Stimulated activated CD8-positive, alpha-beta memory T cell treated with anti-CD3 and anti-CD28 coated beads, Interleukin-15, amount 100 ng/mL, for 1 hour (primary cell): ENCODE measurements around the gene LRP5.
"Not testable (repeated sequence)": the region's sequence is repeated elsewhere in the genome, so short reads cannot be mapped to it uniquely, and the experiment has no call there.

Experiments
- DNase-seq: peaks from one replicate; pipeline ENCODE4 v3.0.0-alpha.2; 2020; ENCODE audit warnings: low read depth

Gene LRP5

DNA sequence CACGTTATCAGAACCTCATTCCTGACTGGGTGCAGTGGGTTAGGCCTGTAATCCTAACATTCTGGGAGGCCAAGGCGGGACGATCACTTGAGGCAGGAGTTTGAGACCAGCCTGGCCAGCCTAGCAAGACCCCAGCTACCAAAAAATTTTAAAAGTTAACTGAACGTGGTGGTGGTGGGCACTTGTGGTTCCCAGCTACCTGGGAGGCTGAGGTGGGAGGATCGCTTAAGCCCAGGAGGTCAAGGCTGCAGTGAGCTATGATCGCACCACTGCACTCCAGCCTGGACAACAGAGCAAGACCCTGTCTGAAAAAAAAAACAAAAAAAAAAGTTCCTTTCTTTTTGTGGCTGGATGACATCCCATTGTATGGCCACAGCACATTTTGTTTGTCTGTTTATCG, 80.4 kb downstream of the LRP5 start:
- DNase-seq, result no peak

DNA sequence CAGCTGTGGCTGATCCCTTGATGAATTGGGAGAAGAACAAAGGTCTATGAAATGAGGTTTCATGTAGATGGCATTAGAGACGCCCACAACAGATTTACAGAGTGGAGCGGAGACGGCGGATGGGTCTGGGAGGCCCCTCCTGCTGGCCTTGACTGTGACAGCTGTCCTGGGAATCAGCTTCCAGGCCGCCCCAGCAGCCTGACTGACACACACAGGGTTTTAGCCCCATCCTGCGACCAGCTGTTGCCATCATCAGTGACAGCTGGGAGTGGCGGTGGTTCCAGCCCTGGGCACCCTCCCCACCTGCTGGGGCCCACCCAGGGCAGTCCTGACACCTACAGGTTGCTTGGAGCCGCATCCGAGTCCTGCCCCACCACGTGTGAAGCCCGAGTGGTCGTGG, 84.1 kb downstream of the LRP5 start:
- DNase-seq, result no peak

DNA sequence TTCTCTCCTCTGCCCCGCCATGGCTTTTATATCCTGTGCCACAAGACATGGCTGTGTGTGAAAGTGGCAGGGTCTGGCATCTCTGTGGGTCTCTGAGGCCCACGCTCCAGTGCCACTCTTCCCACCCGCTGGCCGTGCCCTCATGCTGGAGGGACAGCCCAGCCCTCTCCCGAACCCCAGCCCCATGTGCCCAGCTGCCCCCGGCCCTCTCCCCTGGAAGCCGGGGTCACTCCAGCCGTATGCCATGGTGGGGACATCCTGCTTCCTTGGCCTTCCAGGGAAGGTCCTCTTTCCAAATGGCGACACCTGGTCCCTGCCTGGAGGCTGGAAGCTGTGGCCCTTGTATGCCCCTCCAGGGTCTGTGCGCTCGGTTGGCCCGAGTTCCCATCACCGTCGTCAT, 84.9 kb downstream of the LRP5 start:
- no peak for DNase-seq

DNA sequence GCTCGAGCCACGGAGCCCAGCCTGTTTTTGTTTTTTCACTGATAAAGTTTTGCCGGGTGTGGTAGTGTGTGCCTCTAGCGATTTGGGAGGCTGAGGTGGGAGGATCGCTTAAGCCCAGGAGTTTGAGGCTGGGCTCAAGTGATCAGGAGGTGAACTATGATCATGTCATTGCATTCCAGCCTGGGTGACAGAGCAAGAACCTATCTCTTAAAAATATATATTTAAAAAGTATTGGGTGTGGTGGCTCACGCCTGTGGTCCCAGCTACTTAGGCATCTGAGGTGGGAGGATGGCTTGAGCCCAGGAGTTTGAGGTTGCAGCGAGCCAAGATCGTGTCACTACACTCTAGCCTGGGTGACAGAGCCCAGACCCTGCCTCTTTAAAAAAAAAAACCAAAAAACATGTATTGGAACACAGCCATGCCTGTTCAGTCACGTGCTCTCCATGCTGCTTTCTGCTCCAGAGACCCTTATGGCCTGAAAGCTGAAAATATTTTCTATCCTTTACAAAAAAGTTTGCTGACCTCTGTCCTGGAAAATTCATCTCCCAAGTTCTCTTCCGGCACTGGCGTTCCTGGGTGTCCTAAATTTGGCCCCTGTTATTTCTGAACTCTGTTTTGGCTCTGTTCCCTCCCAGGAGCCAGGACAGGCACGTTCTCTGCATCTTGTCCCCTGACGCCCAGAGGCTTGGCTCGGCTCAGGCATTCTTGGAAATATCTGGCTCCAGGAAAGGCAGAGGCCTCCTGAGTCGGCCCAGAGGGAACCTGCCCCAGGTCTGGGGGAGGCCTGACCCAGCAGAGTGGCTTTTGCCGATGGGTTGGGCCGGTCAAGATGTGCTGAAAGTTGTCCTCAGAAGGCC, 86.8 kb downstream of the LRP5 start:
- no peak for DNase-seq

DNA sequence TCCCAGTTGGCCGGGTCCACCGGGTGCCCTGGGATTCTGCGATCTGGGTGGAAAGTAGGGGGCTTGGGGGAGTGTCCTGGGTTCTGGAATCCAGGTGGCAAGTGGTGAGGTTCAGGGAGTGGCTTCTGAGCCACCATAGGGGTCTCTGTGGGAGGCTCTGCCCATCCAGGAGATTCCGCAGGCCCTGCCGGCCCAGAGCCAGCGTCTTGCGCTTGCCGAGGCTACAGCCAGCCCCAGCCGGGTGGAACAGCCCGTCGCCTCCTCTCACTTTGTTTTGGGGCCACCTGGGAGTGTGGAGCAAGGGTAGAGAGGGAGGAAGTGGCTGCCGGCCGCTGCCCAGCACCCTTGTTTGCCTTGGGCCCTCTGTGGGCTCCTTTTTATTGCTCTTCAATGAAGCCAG, 87.5 kb downstream of the LRP5 start:
- DNase-seq, result no peak

DNA sequence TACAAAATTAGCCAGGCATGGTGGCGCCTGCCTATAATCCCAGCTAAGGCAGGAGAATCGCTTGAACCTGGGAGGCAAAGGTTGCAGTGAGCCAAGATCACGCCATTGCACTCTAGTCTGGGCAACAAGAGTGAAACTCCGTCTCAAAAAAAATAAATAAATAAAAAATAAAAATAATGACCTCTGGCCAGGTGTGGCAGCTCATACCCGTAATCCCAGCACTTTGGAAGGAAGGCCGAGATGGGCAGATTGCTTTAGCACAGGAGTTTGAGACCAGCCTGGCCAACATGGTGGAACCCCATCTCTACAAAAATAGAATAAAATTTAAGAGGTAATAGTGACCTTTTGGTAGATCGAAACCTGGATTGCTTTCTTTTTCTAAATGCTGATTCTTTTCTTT, 88.2 kb downstream of the LRP5 start:
- DNase-seq, result not testable (repeated sequence)

DNA sequence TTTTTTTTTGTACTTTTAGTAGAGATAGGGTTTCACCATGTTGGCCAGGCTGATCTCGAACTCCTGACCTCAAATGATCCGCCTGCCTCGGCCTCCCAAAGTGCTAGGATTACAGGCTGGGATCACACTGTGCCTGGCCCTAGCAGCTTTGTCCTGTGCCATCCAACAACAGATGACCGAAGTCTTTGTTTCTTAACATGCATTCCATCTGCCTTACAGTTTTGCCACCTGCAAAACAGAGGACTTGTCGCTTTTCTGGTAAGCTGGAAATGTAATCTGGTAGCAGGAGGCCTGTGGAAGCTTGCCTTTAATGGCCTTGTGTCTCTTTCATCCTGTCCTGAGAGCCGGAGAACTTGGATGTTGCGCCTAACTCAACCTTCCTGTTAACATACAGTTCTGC, 89.5 kb downstream of the LRP5 start:
- no peak for DNase-seq

DNA sequence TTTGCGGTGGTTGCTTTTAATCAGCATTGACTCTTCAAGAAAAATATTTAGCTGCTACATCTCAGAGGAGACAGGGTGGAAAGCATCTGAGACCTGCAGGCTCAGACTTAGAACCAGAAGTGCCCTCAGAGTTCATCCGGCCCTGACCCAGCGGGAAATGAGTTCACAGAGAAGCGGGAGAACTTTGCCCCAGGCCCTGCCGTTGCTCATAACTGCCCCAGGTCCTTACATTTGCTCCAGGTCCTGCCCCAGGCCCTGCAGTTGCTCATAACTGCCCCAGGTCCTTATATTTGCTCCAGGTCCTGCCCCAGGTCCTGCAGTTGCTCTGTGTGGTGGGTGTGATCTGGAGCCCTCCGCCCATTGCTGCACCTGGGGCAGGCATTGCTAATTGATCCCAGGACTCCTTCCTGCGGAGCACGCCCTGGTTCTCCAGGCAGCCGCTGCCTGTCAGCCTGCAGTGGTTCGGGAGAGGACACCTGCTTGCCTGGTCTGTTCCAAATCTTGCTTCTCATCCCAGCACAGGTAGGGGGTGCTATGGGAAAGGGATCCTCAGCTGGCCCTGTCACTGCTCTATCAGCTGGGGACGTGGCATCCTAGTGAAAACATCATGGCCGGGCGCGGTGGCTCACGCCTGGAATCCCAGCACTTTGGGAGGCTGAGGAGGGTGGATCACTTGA, 90.1 kb downstream of the LRP5 start:
- DNase-seq, result no peak

DNA sequence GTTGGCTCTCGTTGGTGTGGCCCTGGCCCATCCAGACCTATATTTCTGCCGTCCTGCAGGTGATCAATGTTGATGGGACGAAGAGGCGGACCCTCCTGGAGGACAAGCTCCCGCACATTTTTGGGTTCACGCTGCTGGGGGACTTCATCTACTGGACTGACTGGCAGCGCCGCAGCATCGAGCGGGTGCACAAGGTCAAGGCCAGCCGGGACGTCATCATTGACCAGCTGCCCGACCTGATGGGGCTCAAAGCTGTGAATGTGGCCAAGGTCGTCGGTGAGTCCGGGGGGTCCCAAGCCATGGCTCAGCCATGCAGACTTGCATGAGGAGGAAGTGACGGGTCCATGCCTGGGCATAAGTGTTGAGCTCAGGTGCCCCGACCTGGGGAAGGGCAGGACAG, 91.0 kb downstream of the LRP5 start:
- no peak for DNase-seq

DNA sequence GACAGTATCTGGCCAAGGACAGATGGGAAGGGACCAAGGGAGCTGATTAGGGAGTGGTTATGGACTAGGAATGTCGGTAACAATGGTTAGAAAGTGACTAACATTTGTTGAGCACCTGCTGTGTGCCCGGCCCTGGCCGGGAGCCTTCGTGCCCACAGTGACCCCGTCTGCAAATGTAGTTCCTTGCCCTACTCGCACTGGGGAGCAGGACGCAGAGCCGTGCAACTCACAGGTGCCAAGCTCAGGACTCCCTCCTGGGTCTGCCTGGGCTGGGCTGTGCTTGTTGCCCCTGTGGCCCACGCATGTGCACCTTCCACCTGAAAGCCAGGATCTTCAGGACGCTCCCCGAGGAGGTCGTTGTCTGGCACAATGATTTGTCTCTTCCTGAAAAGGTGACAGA, 91.4 kb downstream of the LRP5 start:
- DNase-seq, result no peak

DNA sequence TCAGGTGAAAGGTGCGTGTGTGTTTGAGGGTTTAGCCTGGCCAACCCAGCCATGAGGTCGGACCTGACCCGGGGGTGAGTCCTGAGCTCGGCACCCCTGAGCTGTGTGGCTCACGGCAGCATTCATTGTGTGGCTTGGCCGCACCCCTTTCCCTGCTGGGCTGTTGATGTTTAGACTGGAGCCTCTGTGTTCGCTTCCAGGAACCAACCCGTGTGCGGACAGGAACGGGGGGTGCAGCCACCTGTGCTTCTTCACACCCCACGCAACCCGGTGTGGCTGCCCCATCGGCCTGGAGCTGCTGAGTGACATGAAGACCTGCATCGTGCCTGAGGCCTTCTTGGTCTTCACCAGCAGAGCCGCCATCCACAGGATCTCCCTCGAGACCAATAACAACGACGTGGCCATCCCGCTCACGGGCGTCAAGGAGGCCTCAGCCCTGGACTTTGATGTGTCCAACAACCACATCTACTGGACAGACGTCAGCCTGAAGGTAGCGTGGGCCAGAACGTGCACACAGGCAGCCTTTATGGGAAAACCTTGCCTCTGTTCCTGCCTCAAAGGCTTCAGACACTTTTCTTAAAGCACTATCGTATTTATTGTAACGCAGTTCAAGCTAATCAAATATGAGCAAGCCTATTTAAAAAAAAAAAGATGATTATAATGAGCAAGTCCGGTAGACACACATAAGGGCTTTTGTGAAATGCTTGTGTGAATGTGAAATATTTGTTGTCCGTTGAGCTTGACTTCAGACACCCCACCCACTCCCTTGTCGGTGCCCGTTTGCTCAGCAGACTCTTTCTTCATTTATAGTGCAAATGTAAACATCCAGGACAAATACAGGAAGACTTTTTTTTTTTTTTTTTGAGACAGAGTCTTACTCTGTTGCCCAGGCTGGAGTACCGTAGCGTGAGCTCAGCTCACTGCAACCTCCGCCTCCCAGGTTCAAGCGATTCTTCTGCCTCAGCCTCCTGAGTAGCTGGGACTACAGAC, 94.2 kb downstream of the LRP5 start:
- DNase-seq, result no peak

DNA sequence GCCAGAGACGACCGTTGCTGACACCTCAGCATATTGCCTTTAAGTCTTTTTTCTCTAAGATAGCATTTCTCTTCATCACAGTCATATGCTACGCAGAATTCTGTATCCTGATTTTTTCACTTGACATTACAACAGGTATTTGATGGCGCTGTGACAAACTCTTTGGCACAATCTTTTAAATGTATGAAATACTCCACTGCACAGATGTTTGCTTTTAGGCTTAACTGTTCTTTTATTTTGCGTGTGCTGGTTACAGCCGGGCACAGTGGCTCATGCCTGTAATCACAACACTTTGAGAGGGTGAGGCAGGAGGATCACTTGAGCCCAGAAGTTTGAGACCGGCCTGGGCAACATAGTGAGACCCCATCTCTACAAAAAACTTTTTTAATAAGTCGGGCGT, 96.1 kb downstream of the LRP5 start:
- no peak for DNase-seq

DNA sequence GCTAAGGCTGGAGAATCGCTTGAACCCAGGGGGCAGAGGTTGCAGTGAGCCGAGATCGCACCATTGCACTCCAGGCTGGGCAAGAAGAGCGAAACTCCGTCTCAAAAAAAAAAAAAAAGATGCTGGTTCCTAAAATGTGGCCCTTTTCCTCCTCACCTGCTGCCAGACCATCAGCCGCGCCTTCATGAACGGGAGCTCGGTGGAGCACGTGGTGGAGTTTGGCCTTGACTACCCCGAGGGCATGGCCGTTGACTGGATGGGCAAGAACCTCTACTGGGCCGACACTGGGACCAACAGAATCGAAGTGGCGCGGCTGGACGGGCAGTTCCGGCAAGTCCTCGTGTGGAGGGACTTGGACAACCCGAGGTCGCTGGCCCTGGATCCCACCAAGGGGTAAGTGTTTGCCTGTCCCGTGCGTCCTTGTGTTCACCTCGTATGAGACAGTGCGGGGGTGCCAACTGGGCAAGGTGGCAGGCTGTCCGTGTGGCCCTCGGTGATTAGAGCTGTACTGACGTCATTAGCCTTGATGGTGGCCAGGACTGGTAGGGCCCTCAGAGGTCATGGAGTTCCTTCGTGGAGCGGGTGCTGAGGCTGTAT, 97.5 kb downstream of the LRP5 start:
- no peak for DNase-seq

DNA sequence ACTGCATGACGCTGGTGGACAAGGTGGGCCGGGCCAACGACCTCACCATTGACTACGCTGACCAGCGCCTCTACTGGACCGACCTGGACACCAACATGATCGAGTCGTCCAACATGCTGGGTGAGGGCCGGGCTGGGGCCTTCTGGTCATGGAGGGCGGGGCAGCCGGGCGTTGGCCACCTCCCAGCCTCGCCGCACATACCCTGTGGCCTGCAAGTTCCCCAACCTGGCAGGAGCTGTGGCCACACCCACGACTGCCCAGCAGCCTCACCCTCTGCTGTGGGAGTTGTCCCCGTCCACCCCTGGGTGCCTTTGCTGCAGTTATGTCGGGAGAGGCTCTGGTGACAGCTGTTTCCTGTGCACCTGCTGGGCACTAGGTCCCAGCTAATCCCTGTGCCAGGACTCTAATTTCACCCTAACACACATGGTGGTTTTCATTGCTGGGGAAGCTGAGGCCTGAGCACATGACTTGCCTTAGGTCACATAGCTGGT, 99.2 kb downstream of the LRP5 start:
- DNase-seq, result no peak

DNA sequence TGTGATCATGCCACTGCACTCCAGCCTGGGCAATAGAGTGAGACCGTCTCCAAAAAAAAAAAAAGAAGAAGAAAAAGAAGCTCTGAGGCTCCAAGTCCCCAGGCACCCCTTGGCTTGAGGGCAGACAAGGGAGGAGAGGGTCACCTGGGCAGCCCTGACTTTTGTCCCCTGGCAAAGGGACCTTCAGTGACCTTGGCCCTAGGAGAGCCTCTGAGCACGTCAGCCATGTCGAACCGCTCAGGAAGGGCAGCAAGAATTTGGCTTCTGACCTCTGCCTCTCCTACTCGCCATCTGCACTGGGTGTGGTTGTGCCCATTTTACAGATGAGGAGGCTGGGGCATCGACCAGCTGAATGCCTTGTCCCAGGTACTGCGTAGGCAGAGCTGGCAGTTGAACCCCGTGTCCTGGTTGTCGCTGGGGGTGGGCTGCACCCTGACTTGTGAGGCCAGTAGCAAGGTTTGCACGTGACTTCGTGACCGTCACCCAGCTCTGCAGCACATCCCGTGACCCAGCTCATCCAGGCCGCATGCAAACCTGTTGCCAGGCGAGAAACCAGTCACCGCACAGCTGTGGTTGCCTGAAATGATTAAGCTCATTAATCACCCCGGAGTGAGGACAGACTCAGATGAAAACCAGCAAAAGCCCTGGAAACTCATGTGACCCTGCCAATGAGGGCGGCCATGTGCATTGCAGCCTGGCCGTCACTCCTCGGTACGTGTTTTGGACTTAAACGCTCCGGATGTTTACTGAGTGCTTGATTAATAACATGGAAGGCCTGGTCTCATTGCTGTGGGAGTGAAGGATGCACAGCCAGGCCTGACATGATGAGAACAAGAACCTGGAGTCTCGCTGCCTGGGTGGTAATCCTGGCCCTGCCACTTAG, 100.4 kb downstream of the LRP5 start:
- DNase-seq, result no peak

DNA sequence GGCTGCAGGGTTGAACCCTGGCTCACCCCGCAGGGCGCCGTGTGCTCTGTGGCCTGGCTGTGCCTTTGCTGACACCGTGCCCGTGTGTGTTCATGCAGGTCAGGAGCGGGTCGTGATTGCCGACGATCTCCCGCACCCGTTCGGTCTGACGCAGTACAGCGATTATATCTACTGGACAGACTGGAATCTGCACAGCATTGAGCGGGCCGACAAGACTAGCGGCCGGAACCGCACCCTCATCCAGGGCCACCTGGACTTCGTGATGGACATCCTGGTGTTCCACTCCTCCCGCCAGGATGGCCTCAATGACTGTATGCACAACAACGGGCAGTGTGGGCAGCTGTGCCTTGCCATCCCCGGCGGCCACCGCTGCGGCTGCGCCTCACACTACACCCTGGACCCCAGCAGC, 101.2 kb downstream of the LRP5 start:
- DNase-seq, result no peak

DNA sequence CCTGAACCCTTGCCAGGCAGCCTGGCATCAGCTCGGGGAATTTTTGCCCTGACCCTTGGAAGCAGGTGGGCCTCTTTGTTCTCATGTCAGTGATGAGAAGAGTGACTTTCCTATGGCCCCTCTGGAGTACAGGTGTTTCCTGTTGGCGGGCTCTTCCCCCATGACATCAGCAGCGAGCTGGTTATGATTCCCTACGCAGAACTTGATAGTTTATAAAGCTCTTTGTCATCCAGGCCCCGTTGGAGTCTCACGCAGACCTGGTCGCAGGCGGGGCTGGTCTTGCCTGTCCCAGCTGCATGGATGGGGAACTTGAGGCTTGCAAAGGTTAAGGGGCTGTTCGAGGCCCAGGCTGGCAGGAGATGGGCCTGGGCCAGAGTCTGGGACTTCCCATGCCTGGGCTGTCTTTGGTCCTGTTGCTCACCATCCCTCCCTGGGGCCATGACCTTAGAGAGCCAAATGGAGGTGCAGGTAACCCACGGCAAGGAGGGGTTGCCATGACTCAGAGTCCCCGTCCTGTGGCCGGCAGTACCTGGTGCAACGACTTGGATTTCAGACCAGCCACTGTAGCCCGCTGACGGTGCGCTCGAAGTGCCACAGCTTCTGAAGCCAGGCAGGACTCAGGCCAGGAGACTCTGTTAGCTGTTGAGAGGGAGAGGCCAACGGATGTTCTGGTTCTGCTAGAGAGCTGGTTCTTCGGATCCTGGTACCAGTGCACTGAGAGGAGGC, 102.3 kb downstream of the LRP5 start:
- no peak for DNase-seq

DNA sequence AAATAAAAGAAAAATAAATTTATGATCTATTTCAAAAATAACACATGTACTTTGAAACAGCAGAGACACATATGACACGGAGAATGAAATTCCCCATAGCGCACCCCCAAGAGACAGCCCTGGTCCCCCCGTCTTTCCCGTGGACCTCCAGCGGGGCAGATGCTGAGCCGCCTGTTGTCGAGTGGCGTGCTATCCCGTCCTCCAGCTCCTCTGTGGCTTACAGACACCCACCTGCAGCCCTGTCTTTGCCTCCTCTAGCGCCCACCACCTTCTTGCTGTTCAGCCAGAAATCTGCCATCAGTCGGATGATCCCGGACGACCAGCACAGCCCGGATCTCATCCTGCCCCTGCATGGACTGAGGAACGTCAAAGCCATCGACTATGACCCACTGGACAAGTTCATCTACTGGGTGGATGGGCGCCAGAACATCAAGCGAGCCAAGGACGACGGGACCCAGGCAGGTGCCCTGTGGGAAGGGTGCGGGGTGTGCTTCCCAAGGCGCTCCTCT, 103.7 kb downstream of the LRP5 start:
- DNase-seq, result no peak

DNA sequence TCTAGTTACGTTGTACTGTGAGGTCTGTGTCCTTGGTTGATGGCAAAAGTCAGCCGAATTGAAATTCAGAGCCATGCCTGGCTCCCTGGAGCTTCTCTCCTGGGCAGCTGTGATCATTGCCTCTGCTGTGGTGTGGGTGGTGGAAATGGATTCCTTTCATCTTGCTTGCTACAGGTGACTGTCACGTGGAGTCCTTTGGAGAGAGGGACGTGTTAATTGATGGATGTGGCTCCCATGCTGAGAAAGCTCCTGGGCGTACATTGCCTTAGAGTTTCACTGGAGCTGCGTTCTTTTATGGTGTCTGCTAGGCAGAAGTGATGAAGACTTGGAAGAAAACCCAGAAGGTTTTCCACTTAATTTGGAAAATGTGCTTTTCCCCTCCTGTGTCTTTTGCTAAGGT, 106.3 kb downstream of the LRP5 start:
- no peak for DNase-seq

DNA sequence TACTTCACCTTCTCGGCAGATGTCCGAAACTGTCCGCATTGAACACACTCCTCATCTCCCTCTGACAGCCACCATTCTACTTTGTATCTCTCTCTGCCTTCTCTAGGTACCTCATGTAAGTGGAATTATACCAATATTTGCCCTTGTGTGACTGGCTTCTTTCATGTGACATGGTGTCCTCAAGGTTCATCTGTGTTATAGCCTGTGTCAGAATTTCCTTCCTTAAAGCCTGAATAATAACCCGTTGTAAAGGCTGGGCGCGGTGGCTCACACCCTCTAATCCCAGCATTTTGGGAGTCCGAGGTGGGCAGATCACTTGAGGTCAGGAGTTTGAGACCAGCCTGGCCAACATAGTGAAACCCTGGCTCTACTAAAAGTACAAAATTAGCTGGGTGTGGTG, 107.8 kb downstream of the LRP5 start:
- DNase-seq, result no peak
